Lower lobe of right lung (tissue), 2 donors: ENCODE results near the gene MICAL2. TPM values are rescaled to one million over a fixed set of nuclear protein-coding genes. Genes with fewer than 3 reads are reported as not detected.
A peak's percentile ranks its signal among the peaks of the same experiment; 100 is the strongest.

Experiments
- ATAC-seq, 2 donors: fragments of 200-7000 bp; cut with Tn5 transposase; one replicate each; pipeline ENCODE4 v1.9.1; 2020 to 2022; ENCODE audit warnings: mild to moderate bottlenecking in 2 of 2, moderate library complexity in 2 of 2
- DNase-seq: peaks from one replicate; pipeline ENCODE4 v3.0.0-alpha.2; 2020
- H3K27ac ChIP-seq: fragments of 200-600 bp; one replicate; pipeline ENCODE4 v1.8.0; 2022
- H3K27me3 ChIP-seq: fragments of 200-600 bp; one replicate; pipeline ENCODE4 v1.8.0; 2022; ENCODE audit warnings: low read depth
- H3K36me3 ChIP-seq: fragments of 200-600 bp; one replicate; pipeline ENCODE4 v1.8.0; 2022; ENCODE audit warnings: mild to moderate bottlenecking
- H3K4me1 ChIP-seq: fragments of 200-600 bp; one replicate; pipeline ENCODE4 v1.8.0; 2022
- H3K4me3 ChIP-seq: fragments of 200-600 bp; one replicate; pipeline ENCODE4 v1.8.0; 2022; ENCODE audit warnings: mild to moderate bottlenecking
- H3K9me3 ChIP-seq: fragments of 200-600 bp; one replicate; pipeline ENCODE4 v1.8.0; 2022
- CTCF ChIP-seq: fragments of 200-600 bp; IDR thresholded peaks from one replicate; pipeline ENCODE4 v1.8.0; 2022; ENCODE audit warnings: antibody characterized with exemption, mild to moderate bottlenecking
- intact Hi-C: fragments of 100-400 bp; cut with DNase I; formaldehyde crosslinking; loops from one replicate; pipeline ENCODE4 v1.11.0; 2022
- total RNA-seq: library from RNA; stranded (reverse); fragmentation: NEBNext Ultra II Directional; extraction: Animal tissue kit (Norgen Biotek cat#: 25700); gene quantifications from one replicate; pipeline ENCODE4 v1.2.1, GENCODE V29; 2021
- donor health status: DM: no; HTN: yes; CAD: no; lungs with severe emphysema.

The MICAL2 gene
- total RNA-seq, 1 donor from 2014 or later, result 127 TPM

GRCh38 chr11:12200279-12200990 is 90.0 kb downstream of the MICAL2 start:
- ATAC-seq (peak; percentile 12 to 57), DNase-seq (no peak)
- peak overlapping the region; percentile 38 for H3K27ac ChIP-seq
- no peaks in the 10 kb centered on the region for H3K27me3 ChIP-seq
- TF ChIP-seq CTCF, result no peak
- no peaks in the 10 kb centered on the region for H3K9me3 ChIP-seq
- peaks cover 24% of the 10 kb centered on the region for H3K36me3 ChIP-seq
- intact Hi-C loops, result no loop called here
- H3K4me3 ChIP-seq, result no peak overlapping the region
- H3K4me1 ChIP-seq, result peaks cover 40% of the 10 kb centered on the region

- no peaks in the 10 kb centered on the region for H3K9me3 ChIP-seq
- no peaks in the 10 kb centered on the region for H3K27me3 ChIP-seq
- no peak for TF ChIP-seq CTCF
- no peak for DNase-seq
- peak overlapping the region; percentile 38 for H3K27ac ChIP-seq
- peak; percentile 43 to 65 for ATAC-seq
- H3K4me1 ChIP-seq, result peaks cover 40% of the 10 kb centered on the region
- intact Hi-C loops, result no loop called here
- H3K4me3 ChIP-seq, result no peak overlapping the region
- peaks cover 31% of the 10 kb centered on the region for H3K36me3 ChIP-seq
These were observed 90.9 kb downstream of the MICAL2 start for GRCh38 chr11:12200991-12201985.

- Histone ChIP-seq H3K9me3 (no peaks in the 10 kb centered on the region), H3K36me3 (peaks cover 35% of the 10 kb centered on the region), H3K27ac (no peak overlapping the region), H3K4me3 (no peak overlapping the region), H3K4me1 (peaks cover 40% of the 10 kb centered on the region), H3K27me3 (no peaks in the 10 kb centered on the region)
- DNase-seq, result no peak
- no peak for ATAC-seq
- TF ChIP-seq CTCF, result no peak
- intact Hi-C loops, result no loop called here
These were observed 92.4 kb downstream of the MICAL2 start for GRCh38 chr11:12202661-12203310.

- no peaks in the 10 kb centered on the region for H3K9me3 ChIP-seq
- no peak overlapping the region for H3K27ac ChIP-seq
- DNase-seq (no peak), ATAC-seq (no peak)
- peaks cover 23% of the 10 kb centered on the region for H3K4me1 ChIP-seq
- intact Hi-C loops, result no loop called here
- H3K36me3 ChIP-seq, result peaks cover 43% of the 10 kb centered on the region
- no peak for TF ChIP-seq CTCF
- no peaks in the 10 kb centered on the region for H3K27me3 ChIP-seq
- no peak overlapping the region for H3K4me3 ChIP-seq
These were observed 94.1 kb downstream of the MICAL2 start for GRCh38 chr11:12204506-12204905.

- Histone ChIP-seq H3K27ac (no peak overlapping the region), H3K4me1 (peaks cover 15% of the 10 kb centered on the region), H3K27me3 (no peaks in the 10 kb centered on the region), H3K9me3 (no peaks in the 10 kb centered on the region), H3K4me3 (no peak overlapping the region), H3K36me3 (peaks cover 51% of the 10 kb centered on the region)
- no peak for ATAC-seq
- no peak for DNase-seq
- no peak for TF ChIP-seq CTCF
- intact Hi-C loops, result no loop called here
These were observed 94.9 kb downstream of the MICAL2 start for GRCh38 chr11:12205330-12205729.
